GM10266 (cell line): ENCODE measurements around the gene DLX5.

Source experiments
- DNase-seq: peaks from one replicate; pipeline ENCODE4 v3.0.0; 2012; ENCODE audit errors: extremely low spot score
- TF ChIP-seq, protein P1 (sequence below): IDR thresholded peaks from 2 replicates; pipeline ENCODE4 v1.5.1; 2012; ENCODE audit warnings: mild to moderate bottlenecking, low read depth; ENCODE audit not compliant: control insufficient read depth, insufficient read depth; ENCODE audit errors: missing control alignments

DLX5 gene

DNA sequence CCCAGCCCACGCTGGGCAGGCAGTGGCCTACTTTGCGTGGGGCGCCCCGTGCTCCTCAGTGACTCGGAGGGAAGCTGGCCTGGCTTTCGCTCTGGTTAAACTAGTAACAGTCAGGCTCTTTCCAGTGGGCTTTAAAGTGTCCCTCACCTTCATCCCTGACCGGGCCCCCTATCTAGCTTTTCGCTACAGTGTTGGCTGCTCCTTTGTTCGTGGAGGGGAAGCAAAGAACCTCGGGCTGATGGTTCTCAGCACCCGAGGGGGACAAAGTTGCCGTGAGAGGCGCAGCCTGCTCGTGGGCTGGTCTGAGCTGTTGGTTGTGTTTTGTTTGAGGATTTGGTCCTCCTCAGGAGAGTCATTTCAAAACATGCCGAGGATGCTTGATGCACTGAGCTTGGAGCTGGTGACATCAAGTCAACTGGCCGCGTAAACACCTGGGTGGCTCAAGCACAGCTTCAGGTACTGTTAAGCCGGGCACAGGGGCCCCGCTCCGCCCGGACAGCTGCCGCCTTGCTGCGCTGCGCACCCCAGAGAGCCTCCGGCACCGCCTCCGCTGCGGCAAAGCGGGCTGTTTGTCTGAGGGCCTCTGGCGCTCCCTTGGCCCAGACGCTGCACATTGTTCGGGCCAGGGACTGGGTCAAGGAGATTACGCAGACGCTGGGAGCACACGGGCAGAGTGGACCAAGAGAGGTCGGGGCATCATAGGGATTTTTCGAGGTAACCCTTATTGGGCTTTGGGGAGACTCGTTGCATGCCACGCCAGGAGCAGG, 17.6 kb downstream of the DLX5 start:
- TF ChIP-seq, protein P1, sequence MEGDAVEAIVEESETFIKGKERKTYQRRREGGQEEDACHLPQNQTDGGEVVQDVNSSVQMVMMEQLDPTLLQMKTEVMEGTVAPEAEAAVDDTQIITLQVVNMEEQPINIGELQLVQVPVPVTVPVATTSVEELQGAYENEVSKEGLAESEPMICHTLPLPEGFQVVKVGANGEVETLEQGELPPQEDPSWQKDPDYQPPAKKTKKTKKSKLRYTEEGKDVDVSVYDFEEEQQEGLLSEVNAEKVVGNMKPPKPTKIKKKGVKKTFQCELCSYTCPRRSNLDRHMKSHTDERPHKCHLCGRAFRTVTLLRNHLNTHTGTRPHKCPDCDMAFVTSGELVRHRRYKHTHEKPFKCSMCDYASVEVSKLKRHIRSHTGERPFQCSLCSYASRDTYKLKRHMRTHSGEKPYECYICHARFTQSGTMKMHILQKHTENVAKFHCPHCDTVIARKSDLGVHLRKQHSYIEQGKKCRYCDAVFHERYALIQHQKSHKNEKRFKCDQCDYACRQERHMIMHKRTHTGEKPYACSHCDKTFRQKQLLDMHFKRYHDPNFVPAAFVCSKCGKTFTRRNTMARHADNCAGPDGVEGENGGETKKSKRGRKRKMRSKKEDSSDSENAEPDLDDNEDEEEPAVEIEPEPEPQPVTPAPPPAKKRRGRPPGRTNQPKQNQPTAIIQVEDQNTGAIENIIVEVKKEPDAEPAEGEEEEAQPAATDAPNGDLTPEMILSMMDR = no peak
- DNase-seq = no peak

DNA sequence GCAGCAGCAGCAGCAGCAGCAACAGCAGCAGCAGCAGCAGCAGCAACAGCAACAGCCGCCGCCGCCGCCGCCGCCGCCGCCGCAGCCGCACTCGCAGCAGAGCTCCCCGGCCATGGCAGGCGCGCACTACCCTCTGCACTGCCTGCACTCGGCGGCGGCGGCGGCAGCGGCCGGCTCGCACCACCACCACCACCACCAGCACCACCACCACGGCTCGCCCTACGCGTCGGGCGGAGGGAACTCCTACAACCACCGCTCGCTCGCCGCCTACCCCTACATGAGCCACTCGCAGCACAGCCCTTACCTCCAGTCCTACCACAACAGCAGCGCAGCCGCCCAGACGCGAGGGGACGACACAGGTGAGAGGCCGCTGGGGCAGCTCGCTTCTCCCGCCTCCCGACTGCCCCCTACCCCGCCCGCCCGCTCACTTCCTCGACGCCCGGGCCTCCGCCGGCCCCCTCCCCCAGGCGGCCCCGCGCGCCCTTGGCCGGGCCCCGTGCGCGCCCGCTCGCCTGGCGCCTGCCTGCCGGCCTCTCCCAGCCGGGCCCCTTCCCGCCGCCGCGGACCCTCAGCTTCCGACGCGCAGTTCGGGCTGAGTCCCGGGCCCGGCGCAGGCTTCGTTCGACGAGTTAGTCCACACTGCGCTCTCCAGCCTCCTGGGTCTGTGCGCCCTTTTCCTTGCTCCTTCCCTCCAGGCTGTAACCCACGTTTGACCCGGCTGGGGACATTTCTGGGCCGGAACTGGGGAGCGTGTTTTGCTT, 18.4 kb downstream of the DLX5 start:
- TF ChIP-seq, protein P1 = no peak

DNA sequence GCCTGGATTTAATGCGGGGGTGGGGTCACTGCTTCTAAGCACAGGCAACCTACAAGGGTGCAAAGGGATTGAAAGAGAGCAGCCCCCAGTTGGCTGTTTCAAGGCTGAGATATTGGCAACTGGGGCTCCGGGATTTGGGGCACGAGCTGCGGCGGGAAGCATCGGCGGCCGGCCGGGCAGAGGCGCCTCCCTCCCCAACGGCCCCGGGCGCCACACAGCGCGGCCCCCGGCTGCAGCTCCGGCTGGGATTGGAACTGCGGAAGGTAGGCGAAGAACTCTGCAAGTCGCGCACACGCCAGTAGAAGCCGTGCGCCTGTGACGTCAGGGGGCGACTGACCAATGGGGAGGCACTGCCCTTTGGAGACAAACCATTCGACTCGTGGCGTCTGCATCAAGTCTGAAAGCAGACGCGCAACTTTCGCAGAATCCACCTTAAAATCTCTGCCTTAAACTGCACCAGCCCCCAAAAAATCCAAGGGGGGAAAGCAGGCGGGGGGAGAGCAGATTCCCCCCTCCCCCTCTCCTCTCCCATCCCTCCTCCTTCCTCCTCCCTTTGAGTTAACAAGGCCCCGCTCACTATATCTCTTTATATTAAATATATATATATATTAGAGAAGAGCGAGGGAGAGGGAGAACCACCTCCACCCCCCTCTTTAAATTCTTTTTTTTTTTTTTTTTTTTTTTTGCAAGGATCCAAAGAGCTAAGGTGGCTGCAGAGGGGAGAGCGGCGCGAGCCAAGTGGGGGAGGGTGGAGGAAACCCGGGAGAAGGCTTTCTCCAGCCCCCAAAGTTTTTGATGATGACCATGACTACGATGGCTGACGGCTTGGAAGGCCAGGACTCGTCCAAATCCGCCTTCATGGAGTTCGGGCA, 19.2 kb downstream of the DLX5 start, which contains the start of gene DLX6:
TSS of gene DLX6 (plus strand) at position 371 of the 872 bp plus-strand sequence. CDS start at position 796, 425 bp downstream.
- peak; percentile 62 for DNase-seq
- TF ChIP-seq, protein P1 = no peak

More for the DNA sequence above, 18.4 kb downstream of the DLX5 start:
- peak; percentile 64 for DNase-seq

DNA sequence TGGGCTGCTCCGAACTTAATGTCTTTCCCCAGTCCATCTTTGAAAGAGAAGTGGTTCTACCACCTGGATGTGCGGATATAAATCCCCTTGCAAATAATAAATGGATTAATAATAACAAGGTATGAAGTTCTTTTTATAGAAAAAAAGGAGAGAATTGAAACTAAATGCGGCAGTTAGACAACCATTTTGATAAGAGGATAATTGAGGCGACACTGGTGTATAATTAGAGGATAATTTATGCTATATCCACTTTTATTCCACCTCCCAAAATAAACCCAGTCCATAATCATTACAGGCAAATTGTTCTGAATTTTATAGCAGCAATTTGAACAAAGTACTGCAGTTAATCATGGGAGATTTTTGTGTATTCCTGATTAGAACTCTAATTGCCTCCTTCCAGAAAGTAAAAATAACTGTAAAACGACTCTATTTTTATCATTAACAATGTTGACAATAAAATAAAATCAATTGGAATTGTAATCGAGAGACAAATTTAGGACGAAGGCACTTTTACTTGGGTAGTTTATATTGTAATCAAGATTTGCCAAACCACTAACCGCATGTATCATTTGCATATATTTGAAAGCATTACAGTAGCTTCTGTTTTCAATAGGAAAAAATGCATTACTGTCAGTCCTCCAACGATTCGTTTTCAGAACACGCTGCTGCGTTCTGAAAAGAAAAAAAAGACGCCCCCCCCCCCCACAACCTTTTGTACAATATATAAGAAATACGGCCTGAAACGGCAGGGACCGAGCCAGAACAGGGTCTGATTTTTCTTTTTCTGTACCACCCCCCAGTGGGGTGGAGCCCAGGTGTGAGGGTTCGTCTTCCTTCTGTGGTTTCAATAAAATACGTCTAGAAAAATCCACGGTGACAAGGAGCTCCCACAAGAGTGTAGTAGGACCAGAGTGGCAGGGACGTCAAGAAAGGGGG, 20.1 kb downstream of the DLX5 start:
- DNase-seq = no peak
- TF ChIP-seq, protein P1 = no peak

DNA sequence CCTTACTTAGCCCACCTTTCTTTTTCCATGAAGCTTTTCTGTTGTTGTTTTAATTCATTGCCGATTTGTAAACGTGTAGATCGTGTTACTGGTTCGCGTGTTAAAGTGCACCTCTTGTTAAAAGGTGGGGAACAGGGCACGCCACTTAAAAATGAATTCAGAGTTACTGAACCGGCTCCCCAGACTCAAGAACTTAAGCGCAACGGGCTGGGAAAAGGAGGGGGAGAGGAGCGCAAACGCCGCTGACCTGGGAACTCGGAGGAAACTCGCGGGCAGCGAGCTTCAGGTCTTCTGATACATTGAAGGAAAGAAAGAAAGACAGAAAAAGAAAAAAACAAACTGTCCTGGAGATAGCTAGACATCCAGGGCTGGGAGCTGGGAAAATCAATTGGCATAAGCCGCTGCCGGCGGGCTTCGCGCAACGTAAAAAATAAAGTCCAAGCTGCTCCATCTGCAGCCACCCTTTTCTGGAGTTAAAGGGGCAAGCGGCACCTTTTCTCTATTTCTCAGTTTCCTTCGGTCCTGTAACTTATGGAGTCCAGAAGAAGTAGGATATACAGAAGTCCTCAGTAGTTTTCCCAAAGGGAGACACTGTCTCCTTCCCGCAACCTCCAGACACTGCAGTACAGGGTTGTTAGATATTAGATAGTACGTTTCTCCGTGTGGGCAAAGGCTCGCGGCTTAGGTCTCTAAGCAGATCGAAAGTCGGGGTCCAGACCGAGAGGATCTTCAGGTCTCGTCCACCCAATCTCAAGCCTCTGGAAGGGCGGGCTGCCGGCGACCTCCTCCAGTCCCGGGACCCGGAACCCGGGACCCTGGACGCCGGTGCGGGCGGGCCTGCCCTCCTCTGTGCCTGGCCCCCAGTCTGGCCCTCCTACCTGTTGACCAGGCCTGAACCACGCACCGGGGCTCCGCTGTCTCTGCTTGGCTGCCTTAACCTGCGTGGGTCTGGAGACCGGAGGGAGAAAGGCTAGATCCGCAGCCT, 21.1 kb downstream of the DLX5 start:
- TF ChIP-seq, protein P1 = no peak
- DNase-seq = no peak
